ENCODE results near the gene KIF3C. TPM values are rescaled to one million over a fixed set of nuclear protein-coding genes. Genes with fewer than 3 reads are reported as not detected.

Gene KIF3C
- total and polyA plus RNA-seq, 10 of the 15 experiments (the other 5 are each of a cell fraction or from before 2014, with no cell fraction given), result 0.10 to 0.63 (median 0.46) TPM

- no peak for TF ChIP-seq HSF1 (IDR thresholded peaks at IDR 0.05; ENCODE audit: low read depth, low read length)
- TF ChIP-seq KAT2A (conservative IDR thresholded peaks at IDR 0.05; ENCODE audit: control insufficient read depth, low read depth, low read length), result no peak
- TF ChIP-seq JUNB (IDR thresholded peaks at IDR 0.05), result no peak
Measured at GRCh38 chr2:25957743-25958142, 24.6 kb downstream of the KIF3C start (continued).

GRCh38 chr2:25955869-25956535 lies 26.3 kb downstream of the KIF3C start:
- no peak overlapping the region for H3K27ac ChIP-seq (ENCODE audit: control insufficient read depth, insufficient read depth)
- RAD21 ChIA-PET (ENCODE audit: unreplicated experiment), result interaction anchor here (2.0 kb wide), 2 partner anchors 104 to 348 kb away, joined by 7 read pairs; no protein-coding TSS in a partner anchor
- no peaks in the 10 kb centered on the region for H3K79me2 ChIP-seq (ENCODE audit: control insufficient read depth, insufficient read depth, low read length)
- H3K27me3 ChIP-seq (replicated peaks in 1 of 2; ENCODE audit: control insufficient read depth in 2 of 2, insufficient read depth in 2 of 2, low read length in 1 of 2), result no peaks in the 10 kb centered on the region
- no peaks in the 10 kb centered on the region for H4K20me1 ChIP-seq (ENCODE audit: control insufficient read depth, insufficient read depth)
- no peak overlapping the region for H3K4me3 ChIP-seq
- DNase-seq (ENCODE audit: low read depth, low spot score) (no peak), ATAC-seq (peak; percentile 31; the same call in 2 of the 3 replicates), FAIRE-seq (no peak)
- in situ Hi-C loops (cut with MboI), result no loop called here
- no peak overlapping the region for H3K4me2 ChIP-seq (ENCODE audit: control insufficient read depth, insufficient read depth)
- no peak overlapping the region for H2AFZ ChIP-seq (ENCODE audit: control insufficient read depth, low read depth, low read length)
- 57% methylated on average over 7 of the region's 7 CpGs for WGBS (ENCODE audit: insufficient coverage, insufficient replicate concordance, low lambda C conversion rate, missing lambda C conversion rate)
- BruUV-seq (replicated peaks), result no TSS peak
- H3K36me3 ChIP-seq (ENCODE audit: control insufficient read depth in 2 of 2, insufficient read depth in 2 of 2, low read length in 1 of 2), result no peaks in the 10 kb centered on the region
- intact Hi-C loops (cut with micrococcal nuclease; ENCODE audit: unreplicated experiment), result no loop called here
- H3K9ac ChIP-seq (ENCODE audit: control insufficient read depth, insufficient read depth, low read length), result no peak overlapping the region
- H3K9me3 ChIP-seq (replicated peaks; ENCODE audit: control insufficient read depth, insufficient read depth, low read length), result no peaks in the 10 kb centered on the region
- TF ChIP-seq, protein P1, sequence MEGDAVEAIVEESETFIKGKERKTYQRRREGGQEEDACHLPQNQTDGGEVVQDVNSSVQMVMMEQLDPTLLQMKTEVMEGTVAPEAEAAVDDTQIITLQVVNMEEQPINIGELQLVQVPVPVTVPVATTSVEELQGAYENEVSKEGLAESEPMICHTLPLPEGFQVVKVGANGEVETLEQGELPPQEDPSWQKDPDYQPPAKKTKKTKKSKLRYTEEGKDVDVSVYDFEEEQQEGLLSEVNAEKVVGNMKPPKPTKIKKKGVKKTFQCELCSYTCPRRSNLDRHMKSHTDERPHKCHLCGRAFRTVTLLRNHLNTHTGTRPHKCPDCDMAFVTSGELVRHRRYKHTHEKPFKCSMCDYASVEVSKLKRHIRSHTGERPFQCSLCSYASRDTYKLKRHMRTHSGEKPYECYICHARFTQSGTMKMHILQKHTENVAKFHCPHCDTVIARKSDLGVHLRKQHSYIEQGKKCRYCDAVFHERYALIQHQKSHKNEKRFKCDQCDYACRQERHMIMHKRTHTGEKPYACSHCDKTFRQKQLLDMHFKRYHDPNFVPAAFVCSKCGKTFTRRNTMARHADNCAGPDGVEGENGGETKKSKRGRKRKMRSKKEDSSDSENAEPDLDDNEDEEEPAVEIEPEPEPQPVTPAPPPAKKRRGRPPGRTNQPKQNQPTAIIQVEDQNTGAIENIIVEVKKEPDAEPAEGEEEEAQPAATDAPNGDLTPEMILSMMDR (IDR thresholded peaks at IDR 0.05 in 2 of 3, conservative IDR thresholded peaks at IDR 0.05 in 1 of 3; ENCODE audit: control insufficient read depth in 2 of 3, extremely low read depth in 1 of 3, insufficient read depth in 1 of 3, low read depth in 3 of 3, low read length in 3 of 3), result peak in 2 of 3 experiments; percentile 8 to 18; a peak in 2 of 6 replicates
- no peak for TF ChIP-seq CHD1 (IDR thresholded peaks at IDR 0.05; ENCODE audit: low read depth, low read length)
- 0 out of 2 replicates have a peak, but pooled peaks have one; percentile 7 for TF ChIP-seq RAD21 (IDR thresholded peaks at IDR 0.05; ENCODE audit: insufficient read depth, low read depth, low read length)
- no peaks in the 10 kb centered on the region for H3K4me1 ChIP-seq (ENCODE audit: control insufficient read depth, insufficient read depth, low read length)
- CTCF ChIA-PET, result interaction anchor here (1.0 to 3.3 kb wide), 8 partner anchors 8 to 349 kb away, joined by 3 to 16 read pairs (median 6); no protein-coding TSS in a partner anchor
- POLR2A ChIA-PET, result no interaction called here
- SMC1A ChIA-PET (ENCODE audit: uncharacterized antibody, unreplicated experiment), result interaction anchor here (0.6 to 1.9 kb wide), 3 partner anchors 99 to 129 kb away, joined by 3 to 7 read pairs (median 4); no protein-coding TSS in a partner anchor

Data from GM12878 (cell line).